HL-60 (cell line): Measurements from ENCODE around the gene PRKCSH.

ENCODE experiments used
- DNase-seq, 2 experiments: peaks; one replicate each; pipeline ENCODE4 v3.0.0-alpha.2; 2010 to 2020; ENCODE audit warnings: low read depth in 1 of 2, low spot score in 1 of 2
- H3K27ac ChIP-seq: fragments of 250-450 bp; sonication (Bioruptor Pico); replicated peaks from 2 replicates; pipeline ENCODE4 v1.5.1; 2020; ENCODE audit warnings: mild to moderate bottlenecking, moderate library complexity
- H3K27me3 ChIP-seq: fragments of 250-450 bp; sonication (Bioruptor Pico); 2 replicates; pipeline ENCODE4 v1.5.1; 2021; ENCODE audit warnings: mild to moderate bottlenecking, moderate library complexity; ENCODE audit not compliant: insufficient read depth, poor library complexity, severe bottlenecking
- H3K4me3 ChIP-seq: replicated peaks from 2 replicates; pipeline ENCODE4 v1.5.1; 2011; ENCODE audit warnings: mild to moderate bottlenecking, control low read depth, low read length; ENCODE audit not compliant: insufficient read depth
- GABPA ChIP-seq: IDR thresholded peaks from 2 replicates; pipeline ENCODE4 v1.6.1; 2012; ENCODE audit warnings: low read depth
- POLR2AphosphoS5 ChIP-seq: IDR thresholded peaks from 2 replicates; pipeline ENCODE4 v1.6.1; 2012; ENCODE audit warnings: low read depth
- SPI1 ChIP-seq: IDR thresholded peaks from 2 replicates; pipeline ENCODE4 v1.6.1; 2012; ENCODE audit warnings: low read depth, mild to moderate bottlenecking, borderline replicate concordance
- TF ChIP-seq, protein P1 (sequence below): IDR thresholded peaks from one replicate; pipeline ENCODE4 v1.5.1; 2011; ENCODE audit warnings: low read length, control low read depth, inconsistent platforms; ENCODE audit not compliant: insufficient read depth
- TF ChIP-seq, protein P2 (sequence below): IDR thresholded peaks from 2 replicates; pipeline ENCODE4 v1.6.1; 2012; ENCODE audit warnings: low read depth; ENCODE audit not compliant: insufficient replicate concordance

Gene PRKCSH

DNA sequence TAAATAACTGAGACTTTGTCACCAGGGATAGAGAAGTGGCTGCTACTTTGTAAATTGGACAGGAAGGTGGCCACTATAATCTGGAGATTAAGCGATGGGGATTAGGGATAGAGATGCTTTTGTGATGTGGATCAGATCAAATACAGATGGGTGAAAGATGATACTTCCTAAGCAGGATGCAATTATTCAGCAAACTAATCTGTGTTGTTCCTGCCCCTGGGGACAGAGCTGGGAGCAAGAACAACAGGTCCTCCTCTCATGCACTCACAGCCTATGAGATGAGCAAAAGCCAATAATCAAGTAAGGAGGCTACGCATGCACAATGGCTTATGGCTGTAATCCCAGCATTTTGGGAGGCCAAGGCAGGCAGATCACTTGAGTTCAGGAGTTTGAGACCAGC lies 20.9 kb upstream of the PRKCSH start:
- Histone ChIP-seq H3K4me3 (no peak overlapping the region), H3K27ac (no peak overlapping the region), H3K27me3 (peaks cover 20% of the 10 kb centered on the region)
- no peak for DNase-seq
- TF ChIP-seq, protein P1, sequence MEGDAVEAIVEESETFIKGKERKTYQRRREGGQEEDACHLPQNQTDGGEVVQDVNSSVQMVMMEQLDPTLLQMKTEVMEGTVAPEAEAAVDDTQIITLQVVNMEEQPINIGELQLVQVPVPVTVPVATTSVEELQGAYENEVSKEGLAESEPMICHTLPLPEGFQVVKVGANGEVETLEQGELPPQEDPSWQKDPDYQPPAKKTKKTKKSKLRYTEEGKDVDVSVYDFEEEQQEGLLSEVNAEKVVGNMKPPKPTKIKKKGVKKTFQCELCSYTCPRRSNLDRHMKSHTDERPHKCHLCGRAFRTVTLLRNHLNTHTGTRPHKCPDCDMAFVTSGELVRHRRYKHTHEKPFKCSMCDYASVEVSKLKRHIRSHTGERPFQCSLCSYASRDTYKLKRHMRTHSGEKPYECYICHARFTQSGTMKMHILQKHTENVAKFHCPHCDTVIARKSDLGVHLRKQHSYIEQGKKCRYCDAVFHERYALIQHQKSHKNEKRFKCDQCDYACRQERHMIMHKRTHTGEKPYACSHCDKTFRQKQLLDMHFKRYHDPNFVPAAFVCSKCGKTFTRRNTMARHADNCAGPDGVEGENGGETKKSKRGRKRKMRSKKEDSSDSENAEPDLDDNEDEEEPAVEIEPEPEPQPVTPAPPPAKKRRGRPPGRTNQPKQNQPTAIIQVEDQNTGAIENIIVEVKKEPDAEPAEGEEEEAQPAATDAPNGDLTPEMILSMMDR: no peak
- TF ChIP-seq POLR2AphosphoS5: no peak
- no peak for TF ChIP-seq GABPA
- TF ChIP-seq SPI1: no peak
- TF ChIP-seq, protein P2, sequence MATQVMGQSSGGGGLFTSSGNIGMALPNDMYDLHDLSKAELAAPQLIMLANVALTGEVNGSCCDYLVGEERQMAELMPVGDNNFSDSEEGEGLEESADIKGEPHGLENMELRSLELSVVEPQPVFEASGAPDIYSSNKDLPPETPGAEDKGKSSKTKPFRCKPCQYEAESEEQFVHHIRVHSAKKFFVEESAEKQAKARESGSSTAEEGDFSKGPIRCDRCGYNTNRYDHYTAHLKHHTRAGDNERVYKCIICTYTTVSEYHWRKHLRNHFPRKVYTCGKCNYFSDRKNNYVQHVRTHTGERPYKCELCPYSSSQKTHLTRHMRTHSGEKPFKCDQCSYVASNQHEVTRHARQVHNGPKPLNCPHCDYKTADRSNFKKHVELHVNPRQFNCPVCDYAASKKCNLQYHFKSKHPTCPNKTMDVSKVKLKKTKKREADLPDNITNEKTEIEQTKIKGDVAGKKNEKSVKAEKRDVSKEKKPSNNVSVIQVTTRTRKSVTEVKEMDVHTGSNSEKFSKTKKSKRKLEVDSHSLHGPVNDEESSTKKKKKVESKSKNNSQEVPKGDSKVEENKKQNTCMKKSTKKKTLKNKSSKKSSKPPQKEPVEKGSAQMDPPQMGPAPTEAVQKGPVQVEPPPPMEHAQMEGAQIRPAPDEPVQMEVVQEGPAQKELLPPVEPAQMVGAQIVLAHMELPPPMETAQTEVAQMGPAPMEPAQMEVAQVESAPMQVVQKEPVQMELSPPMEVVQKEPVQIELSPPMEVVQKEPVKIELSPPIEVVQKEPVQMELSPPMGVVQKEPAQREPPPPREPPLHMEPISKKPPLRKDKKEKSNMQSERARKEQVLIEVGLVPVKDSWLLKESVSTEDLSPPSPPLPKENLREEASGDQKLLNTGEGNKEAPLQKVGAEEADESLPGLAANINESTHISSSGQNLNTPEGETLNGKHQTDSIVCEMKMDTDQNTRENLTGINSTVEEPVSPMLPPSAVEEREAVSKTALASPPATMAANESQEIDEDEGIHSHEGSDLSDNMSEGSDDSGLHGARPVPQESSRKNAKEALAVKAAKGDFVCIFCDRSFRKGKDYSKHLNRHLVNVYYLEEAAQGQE: no peak

DNA sequence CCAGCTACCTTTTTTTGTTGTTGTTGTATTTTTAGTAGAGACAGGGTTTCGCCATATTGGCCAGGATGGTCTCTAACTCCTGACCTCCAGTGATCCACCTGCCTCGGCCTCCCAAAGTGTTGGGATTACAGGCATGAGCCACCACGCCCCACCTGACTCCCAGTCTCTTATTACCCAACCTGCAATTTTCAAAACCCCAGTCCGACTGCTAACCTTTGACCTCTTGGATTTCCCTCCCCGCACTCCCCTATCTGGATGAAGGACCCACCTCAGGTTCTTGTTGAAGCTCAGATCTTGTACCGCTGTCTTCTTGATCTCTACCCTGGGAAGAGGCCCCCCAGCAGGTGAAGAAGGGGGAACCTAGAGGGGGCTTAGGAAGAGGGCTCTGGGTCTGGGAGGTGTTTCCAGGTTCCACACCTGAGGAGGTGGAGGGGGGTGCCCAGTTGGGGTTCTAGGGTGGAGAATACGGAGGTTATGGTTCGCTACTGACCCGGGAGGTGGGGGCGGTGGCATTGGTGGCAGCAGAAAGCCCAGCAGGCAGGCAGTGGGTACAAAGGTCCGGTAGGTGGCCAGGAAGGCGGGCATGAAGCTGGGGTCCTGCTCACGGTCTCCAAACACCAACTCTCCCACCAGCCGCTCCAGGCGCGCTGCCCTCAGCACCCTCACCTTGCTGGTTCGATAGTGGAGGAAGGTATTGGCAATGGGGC lies 18.9 kb upstream of the PRKCSH start:
- H3K27me3 ChIP-seq: peaks cover 38% of the 10 kb centered on the region
- H3K4me3 ChIP-seq: no peak overlapping the region
- no peak overlapping the region for H3K27ac ChIP-seq
- DNase-seq: no peak
- TF ChIP-seq, protein P1: no peak
- TF ChIP-seq, protein P2: no peak
- TF ChIP-seq POLR2AphosphoS5 (no peak), SPI1 (no peak), GABPA (no peak)

DNA sequence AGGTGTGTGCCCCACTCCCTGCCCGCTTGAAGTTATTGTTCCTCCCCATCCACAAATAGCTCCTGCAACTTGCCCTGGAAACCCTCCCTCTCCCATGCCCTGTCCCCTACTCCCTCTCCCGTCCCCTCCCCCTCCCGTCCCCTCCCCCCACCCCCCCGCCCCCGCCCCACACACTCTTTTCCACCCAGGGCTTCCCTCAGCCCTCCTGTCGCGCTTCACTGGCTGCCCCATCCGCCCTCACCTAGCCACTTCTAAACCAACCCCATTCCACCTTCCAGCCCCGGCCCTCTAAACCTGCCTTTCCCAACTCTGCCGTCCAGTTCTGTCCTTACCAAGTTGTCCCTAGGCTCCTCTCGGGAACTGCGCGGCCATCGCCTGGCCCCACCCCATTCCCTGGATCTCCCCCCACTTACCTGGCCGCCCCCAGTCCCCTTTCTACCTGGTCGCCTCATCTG lies 17.3 kb upstream of the PRKCSH start:
- Histone ChIP-seq H3K27me3 (peaks cover 53% of the 10 kb centered on the region), H3K27ac (no peak overlapping the region), H3K4me3 (no peak overlapping the region)
- DNase-seq: no peak
- TF ChIP-seq, protein P1: no peak
- no peak for TF ChIP-seq GABPA
- TF ChIP-seq POLR2AphosphoS5: no peak
- TF ChIP-seq SPI1: no peak
- TF ChIP-seq, protein P2: no peak
